DOHH2 (cell line): Measurements from ENCODE around the gene SCTR.

Experiments
- H3F3A ChIP-seq: fragments of 200-600 bp; sonication (generic), shearing (Covaris generic); 2 replicates; pipeline ENCODE4 v1.6.0; 2016; ENCODE audit warnings: antibody characterized with exemption, mild to moderate bottlenecking; ENCODE audit not compliant: control insufficient read depth, insufficient read depth
- H3K27ac ChIP-seq: fragments of 200-600 bp; sonication (generic); 2 replicates; pipeline ENCODE4 v1.5.1; 2014; ENCODE audit warnings: low read depth, mild to moderate bottlenecking, low read length, moderate library complexity
- H3K27me3 ChIP-seq: fragments of 200-600 bp; sonication (generic); 2 replicates; pipeline ENCODE4 v1.6.1; 2014; ENCODE audit warnings: mild to moderate bottlenecking, low read length, mixed read lengths; ENCODE audit not compliant: control insufficient read depth
- H3K36me3 ChIP-seq: fragments of 200-600 bp; sonication (generic); 2 replicates; pipeline ENCODE4 v1.6.1; 2014; ENCODE audit warnings: mild to moderate bottlenecking, low read length, moderate library complexity, mixed read lengths; ENCODE audit not compliant: control insufficient read depth
- H3K4me1 ChIP-seq: fragments of 200-600 bp; sonication (generic); 2 replicates; pipeline ENCODE4 v1.6.1; 2014; ENCODE audit warnings: mild to moderate bottlenecking, low read length, mixed read lengths; ENCODE audit not compliant: control insufficient read depth
- H3K4me2 ChIP-seq: fragments of 200-600 bp; sonication (generic); 2 replicates; pipeline ENCODE4 v1.6.0; 2014; ENCODE audit warnings: mild to moderate bottlenecking, low read length, moderate library complexity
- H3K4me3 ChIP-seq: fragments of 200-600 bp; sonication (generic); 2 replicates; pipeline ENCODE4 v1.5.1; 2014; ENCODE audit warnings: mild to moderate bottlenecking, low read length, mixed read lengths
- H3K79me2 ChIP-seq: fragments of 200-600 bp; sonication (generic); 2 replicates; pipeline ENCODE4 v1.6.1; 2014; ENCODE audit warnings: mild to moderate bottlenecking, low read length, mixed read lengths; ENCODE audit not compliant: control insufficient read depth
- H3K9me2 ChIP-seq: fragments of 200-600 bp; sonication (generic); replicated peaks from 2 replicates; pipeline ENCODE4 v1.6.1; 2014; ENCODE audit warnings: mild to moderate bottlenecking, low read length, mixed read lengths; ENCODE audit not compliant: control insufficient read depth
- H3K9me3 ChIP-seq: fragments of 200-600 bp; sonication (generic); 2 replicates; pipeline ENCODE4 v1.6.1; 2014; ENCODE audit warnings: antibody characterized with exemption, low read length, mixed read lengths; ENCODE audit not compliant: control insufficient read depth, insufficient read depth
- H4K20me1 ChIP-seq: fragments of 200-600 bp; sonication (generic); 2 replicates; pipeline ENCODE4 v1.6.0; 2014; ENCODE audit warnings: low read depth, mild to moderate bottlenecking, antibody characterized with exemption, low read length, moderate library complexity; ENCODE audit not compliant: control insufficient read depth, insufficient read depth
- CTCF ChIP-seq: fragments of 200-600 bp; sonication (generic); IDR thresholded peaks from one replicate; pipeline ENCODE4 v1.5.1; 2014; ENCODE audit warnings: antibody characterized with exemption, mild to moderate bottlenecking, low read depth, low read length; ENCODE audit not compliant: poor library complexity, severe bottlenecking
- EZH2phosphoT487 ChIP-seq: fragments of 200-600 bp; sonication (generic); IDR thresholded peaks from 2 replicates; pipeline ENCODE4 v1.6.1; 2017; ENCODE audit warnings: borderline replicate concordance, mild to moderate bottlenecking, antibody characterized with exemption, low read length, moderate library complexity, mixed read lengths

The SCTR gene

GRCh38 chr2:119423108-119423444, 101.2 kb downstream of the SCTR start:
- Histone ChIP-seq H3F3A (no peaks in the 10 kb centered on the region), H3K27me3 (peaks cover 70% of the 10 kb centered on the region), H3K27ac (no peak overlapping the region), H3K4me1 (no peaks in the 10 kb centered on the region), H3K79me2 (no peaks in the 10 kb centered on the region), H3K4me3 (no peak overlapping the region), H3K36me3 (no peaks in the 10 kb centered on the region), H3K4me2 (no peak overlapping the region), H4K20me1 (no peaks in the 10 kb centered on the region), H3K9me2 (no peaks in the 10 kb centered on the region), H3K9me3 (peaks cover 8% of the 10 kb centered on the region)
- no peak for TF ChIP-seq EZH2phosphoT487
- no peak for TF ChIP-seq CTCF

GRCh38 chr2:119422360-119423107, 101.7 kb downstream of the SCTR start:
- TF ChIP-seq EZH2phosphoT487 (no peak), CTCF (no peak)
- Histone ChIP-seq H3K36me3 (no peaks in the 10 kb centered on the region), H3K4me3 (no peak overlapping the region), H3K9me3 (peaks cover 8% of the 10 kb centered on the region), H3K4me1 (no peaks in the 10 kb centered on the region), H3K27ac (no peak overlapping the region), H3K9me2 (no peaks in the 10 kb centered on the region), H3K79me2 (no peaks in the 10 kb centered on the region), H3F3A (no peaks in the 10 kb centered on the region), H3K4me2 (no peak overlapping the region), H4K20me1 (no peaks in the 10 kb centered on the region), H3K27me3 (peaks cover 64% of the 10 kb centered on the region)

DNA sequence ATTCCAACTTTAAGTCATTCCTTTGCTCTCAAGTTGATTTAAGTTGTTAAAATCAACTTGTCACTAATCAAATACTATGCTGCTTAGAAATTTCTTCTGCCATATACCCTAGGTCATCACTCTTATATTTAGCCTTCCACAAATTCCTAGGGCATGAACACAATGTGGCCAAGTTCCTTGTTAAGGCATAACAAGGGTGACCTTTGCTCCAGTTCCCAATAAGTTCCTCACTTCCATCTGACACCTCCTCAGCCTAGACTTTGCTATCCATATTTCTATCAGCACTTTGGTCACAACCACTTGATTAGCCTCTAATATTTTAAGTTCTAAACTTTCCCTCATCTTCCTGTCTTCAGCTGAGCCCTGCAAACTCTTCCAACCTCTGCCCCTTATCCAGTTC, 102.5 kb downstream of the SCTR start:
- no peaks in the 10 kb centered on the region for H3K79me2 ChIP-seq
- H3K4me1 ChIP-seq, result no peaks in the 10 kb centered on the region
- TF ChIP-seq CTCF (no peak), EZH2phosphoT487 (no peak)
- no peaks in the 10 kb centered on the region for H3K36me3 ChIP-seq
- H3K27me3 ChIP-seq, result peaks cover 58% of the 10 kb centered on the region
- H3F3A ChIP-seq, result no peaks in the 10 kb centered on the region
- peaks cover 8% of the 10 kb centered on the region for H3K9me3 ChIP-seq
- H3K4me3 ChIP-seq, result no peak overlapping the region
- H3K9me2 ChIP-seq, result no peaks in the 10 kb centered on the region
- H3K27ac ChIP-seq, result no peak overlapping the region
- H3K4me2 ChIP-seq, result no peak overlapping the region
- H4K20me1 ChIP-seq, result no peaks in the 10 kb centered on the region
